Activated T-helper 1 cell treated with anti-CD3 and anti-CD28 coated beads, Interleukin-12 subunit alpha, Interleukin-12 subunit beta, Interleukin-2, Interleukin-4 antibody, amounts not matched to agents 30 ng/mL and 10 ng/mL and 1 ng/mL, durations not matched to agents 14 hours and 24 hours and 36 hours (primary cell): ENCODE results near the gene CCDC177. TPM values are rescaled to one million over a fixed set of nuclear protein-coding genes. Genes with fewer than 3 reads are reported as not detected.
A peak's percentile ranks its signal among the peaks of the same experiment; 100 is the strongest.

ENCODE experiments used
- DNase-seq: peaks from one replicate; pipeline ENCODE4 v3.0.0; 2021; ENCODE audit warnings: low spot score
- H3K27ac Mint-ChIP-seq: one replicate; pipeline ENCODE4 v1.8.0; 2021; ENCODE audit warnings: mild to moderate bottlenecking, mixed read lengths
- H3K27me3 Mint-ChIP-seq: one replicate; pipeline ENCODE4 v1.8.0; 2022; ENCODE audit warnings: mild to moderate bottlenecking, moderate library complexity, mixed read lengths; ENCODE audit not compliant: insufficient read depth
- H3K36me3 Mint-ChIP-seq: one replicate; pipeline ENCODE4 v1.8.0; 2021; ENCODE audit warnings: low read depth, mixed read lengths
- H3K4me1 Mint-ChIP-seq: one replicate; pipeline ENCODE4 v1.8.0; 2021; ENCODE audit warnings: low read depth, mixed read lengths
- H3K4me3 Mint-ChIP-seq: one replicate; pipeline ENCODE4 v1.8.0; 2021; ENCODE audit warnings: mild to moderate bottlenecking, moderate library complexity, mixed read lengths
- H3K9me3 Mint-ChIP-seq: one replicate; pipeline ENCODE4 v1.8.0; 2021; ENCODE audit warnings: mixed read lengths
- intact Hi-C: fragments of 100-400 bp; cut with micrococcal nuclease; formaldehyde crosslinking; loops from one replicate; pipeline ENCODE4 v1.15.1; 2024
- total RNA-seq: library from RNA; stranded (reverse); gene quantifications from 2 replicates; pipeline ENCODE4 v1.2.3, GENCODE V29; 2022

The CCDC177 gene
- 0.08 TPM in 1 of 2 replicates, not detected in the other for total RNA-seq

GRCh38 chr14:69574263-69574953, at the start of gene CCDC177:
TSS of gene CCDC177 (minus strand) at chr14:69574871. CDS start at chr14:69573622, 1,249 bp downstream.
- Mint-ChIP-seq H3K36me3 (peaks cover 2% of the 10 kb centered on the region), H3K27me3 (peaks cover 58% of the 10 kb centered on the region), H3K4me3 (peak within 1 kb of the TSS; percentile 78), H3K4me1 (peaks cover 10% of the 10 kb centered on the region), H3K9me3 (no peaks in the 10 kb centered on the region), H3K27ac (no peak within 1 kb of the TSS)
- peak; percentile 57 for DNase-seq
- intact Hi-C loops, result loop anchor here (1.0 to 10.0 kb wide), 4 partner anchors 71 to 710 kb away; partner anchors contain the start of gene GALNT16

- Mint-ChIP-seq H3K27me3 (no peaks in the 10 kb centered on the region), H3K4me1 (peaks cover 94% of the 10 kb centered on the region), H3K27ac (peak overlapping the region; percentile 69), H3K4me3 (peak overlapping the region; percentile 5), H3K9me3 (no peaks in the 10 kb centered on the region), H3K36me3 (peaks cover 27% of the 10 kb centered on the region)
- DNase-seq, result no peak
- intact Hi-C loops, result loop anchor here (2.0 kb wide), 2 partner anchors 13 to 53 kb away; partner anchors contain the start of gene SUSD6
Measured at GRCh38 chr14:69624136-69624535, 49.5 kb upstream of the CCDC177 start.

- intact Hi-C loops, result loop anchor here (2.0 kb wide), 1 partner anchor 1036 kb away; no protein-coding TSS in a partner anchor
- H3K27ac Mint-ChIP-seq, result peak overlapping the region; percentile 87
- no peaks in the 10 kb centered on the region for H3K27me3 Mint-ChIP-seq
- peaks cover 98% of the 10 kb centered on the region for H3K4me1 Mint-ChIP-seq
- no peaks in the 10 kb centered on the region for H3K9me3 Mint-ChIP-seq
- DNase-seq, result no peak
- H3K4me3 Mint-ChIP-seq, result peak overlapping the region; percentile 63
- H3K36me3 Mint-ChIP-seq, result peaks cover 36% of the 10 kb centered on the region
Measured at GRCh38 chr14:69620981-69621380, 46.3 kb upstream of the CCDC177 start.

GRCh38 chr14:69620211-69620611, 45.5 kb upstream of the CCDC177 start:
- Mint-ChIP-seq H3K27ac (peak overlapping the region; percentile 87), H3K4me1 (peaks cover 98% of the 10 kb centered on the region), H3K4me3 (peak overlapping the region; percentile 63), H3K27me3 (no peaks in the 10 kb centered on the region), H3K36me3 (peaks cover 43% of the 10 kb centered on the region), H3K9me3 (no peaks in the 10 kb centered on the region)
- intact Hi-C loops, result loop anchor here (2.0 kb wide), 1 partner anchor 1037 kb away; no protein-coding TSS in a partner anchor
- DNase-seq, result no peak

GRCh38 chr14:69619012-69619411, 44.3 kb upstream of the CCDC177 start:
- peaks cover 97% of the 10 kb centered on the region for H3K4me1 Mint-ChIP-seq
- H3K27me3 Mint-ChIP-seq, result no peaks in the 10 kb centered on the region
- peak overlapping the region; percentile 64 for H3K4me3 Mint-ChIP-seq
- peaks cover 46% of the 10 kb centered on the region for H3K36me3 Mint-ChIP-seq
- no peaks in the 10 kb centered on the region for H3K9me3 Mint-ChIP-seq
- intact Hi-C loops, result loop anchor here (10.0 kb wide), 2 partner anchors 464 to 824 kb away; partner anchors contain the start of genes DCAF5 and ZFP36L1
- peak overlapping the region; percentile 88 for H3K27ac Mint-ChIP-seq
- no peak for DNase-seq

- peaks cover 98% of the 10 kb centered on the region for H3K4me1 Mint-ChIP-seq
- DNase-seq, result no peak
- peak overlapping the region; percentile 98 for H3K4me3 Mint-ChIP-seq
- H3K36me3 Mint-ChIP-seq, result peaks cover 50% of the 10 kb centered on the region
- H3K27me3 Mint-ChIP-seq, result no peaks in the 10 kb centered on the region
- intact Hi-C loops, result loop anchor here (10.0 kb wide), 2 partner anchors 463 to 823 kb away; partner anchors contain the start of genes DCAF5 and ZFP36L1
- no peaks in the 10 kb centered on the region for H3K9me3 Mint-ChIP-seq
- peak overlapping the region; percentile 88 for H3K27ac Mint-ChIP-seq
Measured at GRCh38 chr14:69617796-69618195, 43.1 kb upstream of the CCDC177 start.

- Mint-ChIP-seq H3K27ac (peak overlapping the region; percentile 98), H3K9me3 (no peaks in the 10 kb centered on the region), H3K4me3 (peak overlapping the region; percentile 98), H3K27me3 (no peaks in the 10 kb centered on the region), H3K4me1 (peaks cover 91% of the 10 kb centered on the region), H3K36me3 (peaks cover 53% of the 10 kb centered on the region)
- intact Hi-C loops, result loop anchor here (1.0 to 10.0 kb wide), 3 partner anchors 60 to 822 kb away; partner anchors contain the start of genes DCAF5 and ZFP36L1
- no peak for DNase-seq
Measured at GRCh38 chr14:69616408-69616773, 41.7 kb upstream of the CCDC177 start.

- peaks cover 84% of the 10 kb centered on the region for H3K4me1 Mint-ChIP-seq
- peak; percentile 50 for DNase-seq
- no peaks in the 10 kb centered on the region for H3K27me3 Mint-ChIP-seq
- peak overlapping the region; percentile 98 for H3K27ac Mint-ChIP-seq
- intact Hi-C loops, result loop anchor here (1.0 to 10.0 kb wide), 5 partner anchors 10 to 821 kb away; partner anchors contain the start of genes DCAF5 and ZFP36L1
- peaks cover 50% of the 10 kb centered on the region for H3K36me3 Mint-ChIP-seq
- peak overlapping the region; percentile 98 for H3K4me3 Mint-ChIP-seq
- H3K9me3 Mint-ChIP-seq, result no peaks in the 10 kb centered on the region
Measured at GRCh38 chr14:69615496-69616407, 41.1 kb upstream of the CCDC177 start.

GRCh38 chr14:69615121-69615495, 40.4 kb upstream of the CCDC177 start:
- Mint-ChIP-seq H3K27me3 (no peaks in the 10 kb centered on the region), H3K27ac (peak overlapping the region; percentile 98)

GRCh38 chr14:69614592-69614991, 39.9 kb upstream of the CCDC177 start:
- Mint-ChIP-seq H3K4me3 (peak overlapping the region; percentile 98), H3K36me3 (peaks cover 44% of the 10 kb centered on the region), H3K27ac (peak overlapping the region; percentile 91), H3K27me3 (no peaks in the 10 kb centered on the region), H3K9me3 (no peaks in the 10 kb centered on the region), H3K4me1 (peaks cover 84% of the 10 kb centered on the region)
- no peak for DNase-seq
- intact Hi-C loops, result loop anchor here (10.0 kb wide), 2 partner anchors 460 to 820 kb away; partner anchors contain the start of genes DCAF5 and ZFP36L1

More at GRCh38 chr14:69615121-69615495, 40.4 kb upstream of the CCDC177 start:
- intact Hi-C loops, result loop anchor here (1.0 to 10.0 kb wide), 4 partner anchors 10 to 820 kb away; partner anchors contain the start of genes DCAF5 and ZFP36L1
- DNase-seq, result no peak
- H3K4me1 Mint-ChIP-seq, result peaks cover 84% of the 10 kb centered on the region
- H3K4me3 Mint-ChIP-seq, result peak overlapping the region; percentile 98
- H3K36me3 Mint-ChIP-seq, result peaks cover 47% of the 10 kb centered on the region
- H3K9me3 Mint-ChIP-seq, result no peaks in the 10 kb centered on the region

- Mint-ChIP-seq H3K27me3 (no peaks in the 10 kb centered on the region), H3K27ac (peak overlapping the region; percentile 93), H3K4me1 (peaks cover 78% of the 10 kb centered on the region), H3K9me3 (no peaks in the 10 kb centered on the region), H3K36me3 (peaks cover 35% of the 10 kb centered on the region), H3K4me3 (peak overlapping the region; percentile 98)
- intact Hi-C loops, result loop anchor here (10.0 kb wide), 2 partner anchors 459 to 819 kb away; partner anchors contain the start of genes DCAF5 and ZFP36L1
- no peak for DNase-seq
Measured at GRCh38 chr14:69613312-69614073, 38.8 kb upstream of the CCDC177 start.

- peaks cover 71% of the 10 kb centered on the region for H3K4me1 Mint-ChIP-seq
- H3K27ac Mint-ChIP-seq, result peak overlapping the region; percentile 93
- intact Hi-C loops, result loop anchor here (10.0 kb wide), 2 partner anchors 458 to 818 kb away; partner anchors contain the start of genes DCAF5 and ZFP36L1
- H3K4me3 Mint-ChIP-seq, result peak overlapping the region; percentile 98
- H3K27me3 Mint-ChIP-seq, result no peaks in the 10 kb centered on the region
- H3K9me3 Mint-ChIP-seq, result no peaks in the 10 kb centered on the region
- H3K36me3 Mint-ChIP-seq, result peaks cover 35% of the 10 kb centered on the region
- no peak for DNase-seq
Measured at GRCh38 chr14:69612783-69613130, 38.1 kb upstream of the CCDC177 start.
